ENCODE measurements around the gene PRKG1.

The PRKG1 gene

GRCh38 chr10:51231754-51232153 is 157.5 kb downstream of the PRKG1 start:
- TF ChIP-seq CTCF (IDR thresholded peaks at IDR 0.05; ENCODE audit: extremely low read depth, insufficient read depth, missing control alignments) = no peak
- in situ Hi-C loops (cut with MboI; ENCODE audit: low pct_unique_long_range_greater_than_20kb, low sequenced_read_pairs, unreplicated experiment) = no loop called here
- DNase-seq (ENCODE audit: low spot score) = no peak

- TF ChIP-seq CTCF (IDR thresholded peaks at IDR 0.05; ENCODE audit: extremely low read depth, insufficient read depth, missing control alignments) = no peak
These were observed 159.2 kb downstream of the PRKG1 start for GRCh38 chr10:51233337-51234100.

GRCh38 chr10:51235865-51236264 is 161.6 kb downstream of the PRKG1 start:
- DNase-seq (ENCODE audit: low spot score) = no peak
- in situ Hi-C loops (cut with MboI; ENCODE audit: low pct_unique_long_range_greater_than_20kb, low sequenced_read_pairs, unreplicated experiment) = no loop called here
- TF ChIP-seq CTCF (IDR thresholded peaks at IDR 0.05; ENCODE audit: extremely low read depth, insufficient read depth, missing control alignments) = no peak

More at GRCh38 chr10:51233337-51234100, 159.2 kb downstream of the PRKG1 start:
- in situ Hi-C loops (cut with MboI; ENCODE audit: low pct_unique_long_range_greater_than_20kb, low sequenced_read_pairs, unreplicated experiment) = no loop called here
- no peak for DNase-seq (ENCODE audit: low spot score)

- in situ Hi-C loops (cut with MboI; ENCODE audit: low pct_unique_long_range_greater_than_20kb, low sequenced_read_pairs, unreplicated experiment) = no loop called here
- no peak for TF ChIP-seq CTCF (IDR thresholded peaks at IDR 0.05; ENCODE audit: extremely low read depth, insufficient read depth, missing control alignments)
- no peak for DNase-seq (ENCODE audit: low spot score)
These were observed 164.7 kb downstream of the PRKG1 start for GRCh38 chr10:51239006-51239405.

GRCh38 chr10:51241461-51241860 is 167.2 kb downstream of the PRKG1 start:
- no peak for TF ChIP-seq CTCF (IDR thresholded peaks at IDR 0.05; ENCODE audit: extremely low read depth, insufficient read depth, missing control alignments)
- in situ Hi-C loops (cut with MboI; ENCODE audit: low pct_unique_long_range_greater_than_20kb, low sequenced_read_pairs, unreplicated experiment) = no loop called here
- DNase-seq (ENCODE audit: low spot score) = no peak

GRCh38 chr10:51242393-51242792 is 168.1 kb downstream of the PRKG1 start:
- no peak for TF ChIP-seq CTCF (IDR thresholded peaks at IDR 0.05; ENCODE audit: extremely low read depth, insufficient read depth, missing control alignments)
- DNase-seq (ENCODE audit: low spot score) = no peak
- in situ Hi-C loops (cut with MboI; ENCODE audit: low pct_unique_long_range_greater_than_20kb, low sequenced_read_pairs, unreplicated experiment) = no loop called here
